Parathyroid adenoma (tissue), 2 donors: Measurements from ENCODE around the gene NLGN1.

Experiments used
- H2AFZ ChIP-seq: fragments of 300-600 bp; sonication (generic); one replicate; pipeline ENCODE4 v1.7.0; 2017; ENCODE audit warnings: antibody characterized with exemption, mild to moderate bottlenecking
- H3K27ac ChIP-seq: fragments of 300-600 bp; sonication (generic); one replicate; pipeline ENCODE4 v1.7.0; 2017
- H3K27me3 ChIP-seq: fragments of 300-600 bp; sonication (generic); one replicate; pipeline ENCODE4 v1.7.0; 2017; ENCODE audit warnings: low read length; ENCODE audit not compliant: control insufficient read depth, insufficient read depth
- H3K36me3 ChIP-seq: fragments of 300-600 bp; sonication (generic); one replicate; pipeline ENCODE4 v1.7.0; 2017; ENCODE audit warnings: low read length; ENCODE audit not compliant: control insufficient read depth, insufficient read depth
- H3K4me1 ChIP-seq: fragments of 300-600 bp; sonication (generic); one replicate; pipeline ENCODE4 v1.7.0; 2017; ENCODE audit warnings: control low read depth
- H3K4me2 ChIP-seq: fragments of 300-600 bp; sonication (generic); one replicate; pipeline ENCODE4 v1.7.0; 2017; ENCODE audit warnings: low read length
- H3K4me3 ChIP-seq: fragments of 300-600 bp; sonication (generic); one replicate; pipeline ENCODE4 v1.7.0; 2017; ENCODE audit warnings: low read depth, low read length
- H3K79me2 ChIP-seq: fragments of 300-600 bp; sonication (generic); one replicate; pipeline ENCODE4 v1.7.0; 2017; ENCODE audit warnings: control low read depth
- H3K9ac ChIP-seq: fragments of 300-600 bp; sonication (generic); one replicate; pipeline ENCODE4 v1.7.0; 2017; ENCODE audit warnings: mild to moderate bottlenecking
- H3K9me3 ChIP-seq: fragments of 300-600 bp; sonication (generic); one replicate; pipeline ENCODE4 v1.7.0; 2017; ENCODE audit warnings: low read length; ENCODE audit not compliant: control insufficient read depth
- TF ChIP-seq, protein P1 (sequence below): fragments of 300-600 bp; sonication (generic); IDR thresholded peaks from one replicate; pipeline ENCODE4 v1.7.0; 2017; ENCODE audit warnings: antibody characterized with exemption, mild to moderate bottlenecking
- donor health status: primary hyperparathyroidism.

Gene NLGN1

GRCh38 chr3:173902871-173903270 is 505.3 kb downstream of the NLGN1 start:
- TF ChIP-seq, protein P1, sequence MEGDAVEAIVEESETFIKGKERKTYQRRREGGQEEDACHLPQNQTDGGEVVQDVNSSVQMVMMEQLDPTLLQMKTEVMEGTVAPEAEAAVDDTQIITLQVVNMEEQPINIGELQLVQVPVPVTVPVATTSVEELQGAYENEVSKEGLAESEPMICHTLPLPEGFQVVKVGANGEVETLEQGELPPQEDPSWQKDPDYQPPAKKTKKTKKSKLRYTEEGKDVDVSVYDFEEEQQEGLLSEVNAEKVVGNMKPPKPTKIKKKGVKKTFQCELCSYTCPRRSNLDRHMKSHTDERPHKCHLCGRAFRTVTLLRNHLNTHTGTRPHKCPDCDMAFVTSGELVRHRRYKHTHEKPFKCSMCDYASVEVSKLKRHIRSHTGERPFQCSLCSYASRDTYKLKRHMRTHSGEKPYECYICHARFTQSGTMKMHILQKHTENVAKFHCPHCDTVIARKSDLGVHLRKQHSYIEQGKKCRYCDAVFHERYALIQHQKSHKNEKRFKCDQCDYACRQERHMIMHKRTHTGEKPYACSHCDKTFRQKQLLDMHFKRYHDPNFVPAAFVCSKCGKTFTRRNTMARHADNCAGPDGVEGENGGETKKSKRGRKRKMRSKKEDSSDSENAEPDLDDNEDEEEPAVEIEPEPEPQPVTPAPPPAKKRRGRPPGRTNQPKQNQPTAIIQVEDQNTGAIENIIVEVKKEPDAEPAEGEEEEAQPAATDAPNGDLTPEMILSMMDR: no peak

DNA sequence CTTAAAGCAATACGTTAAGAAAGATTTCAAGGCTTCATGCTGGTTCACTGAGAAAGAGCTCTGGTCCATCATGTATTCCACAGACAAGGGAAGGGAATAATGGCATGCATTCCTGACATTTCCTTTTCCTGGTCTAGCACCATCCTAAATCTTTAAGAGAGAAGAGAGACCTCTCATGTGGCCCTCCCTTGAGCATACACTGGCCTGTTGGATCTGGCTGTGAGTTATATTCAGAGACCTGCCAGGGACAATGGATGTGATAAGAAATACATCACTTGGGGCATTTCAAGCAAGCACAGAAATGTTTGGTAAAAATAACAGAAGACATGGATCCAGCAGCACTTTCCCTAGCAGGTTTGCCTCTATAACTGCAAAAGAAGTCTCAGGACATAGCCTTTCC is 507.8 kb downstream of the NLGN1 start:
- TF ChIP-seq, protein P1: no peak
- no peaks in the 10 kb centered on the region for H3K27me3 ChIP-seq

More at GRCh38 chr3:173902871-173903270, 505.3 kb downstream of the NLGN1 start:
- Histone ChIP-seq H3K27ac (no peak overlapping the region), H3K36me3 (no peaks in the 10 kb centered on the region), H3K4me3 (no peak overlapping the region), H3K9me3 (no peaks in the 10 kb centered on the region), H3K27me3 (no peaks in the 10 kb centered on the region), H3K79me2 (no peaks in the 10 kb centered on the region), H3K9ac (no peak overlapping the region), H3K4me1 (no peaks in the 10 kb centered on the region), H3K4me2 (no peak overlapping the region), H2AFZ (no peak overlapping the region)

DNA sequence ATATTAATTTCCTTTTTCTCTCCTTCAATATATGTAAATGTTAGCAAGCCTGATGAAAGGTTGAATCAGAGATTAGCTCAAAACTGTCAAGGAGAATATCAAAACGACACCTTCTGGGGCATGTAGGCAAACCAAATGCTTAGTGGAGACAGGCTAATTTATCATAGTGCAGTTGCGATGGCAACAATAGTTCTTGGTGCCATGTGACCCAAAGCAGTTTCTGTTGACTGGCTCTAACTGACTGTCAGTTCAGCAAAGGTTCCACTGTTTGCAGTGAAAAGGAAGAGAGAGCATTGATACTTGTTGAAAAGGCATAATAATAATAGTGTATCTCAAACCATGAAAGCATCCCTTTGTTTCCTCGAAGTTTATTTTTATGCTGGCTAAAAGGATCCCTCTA is 513.9 kb downstream of the NLGN1 start:
- no peaks in the 10 kb centered on the region for H3K27me3 ChIP-seq
- H3K27ac ChIP-seq: no peak overlapping the region

More for the DNA sequence above, 507.8 kb downstream of the NLGN1 start:
- Histone ChIP-seq H3K4me3 (no peak overlapping the region), H3K36me3 (no peaks in the 10 kb centered on the region), H3K4me1 (no peaks in the 10 kb centered on the region), H2AFZ (no peak overlapping the region), H3K9ac (no peak overlapping the region), H3K27ac (no peak overlapping the region), H3K9me3 (no peaks in the 10 kb centered on the region), H3K4me2 (no peak overlapping the region), H3K79me2 (no peaks in the 10 kb centered on the region)

DNA sequence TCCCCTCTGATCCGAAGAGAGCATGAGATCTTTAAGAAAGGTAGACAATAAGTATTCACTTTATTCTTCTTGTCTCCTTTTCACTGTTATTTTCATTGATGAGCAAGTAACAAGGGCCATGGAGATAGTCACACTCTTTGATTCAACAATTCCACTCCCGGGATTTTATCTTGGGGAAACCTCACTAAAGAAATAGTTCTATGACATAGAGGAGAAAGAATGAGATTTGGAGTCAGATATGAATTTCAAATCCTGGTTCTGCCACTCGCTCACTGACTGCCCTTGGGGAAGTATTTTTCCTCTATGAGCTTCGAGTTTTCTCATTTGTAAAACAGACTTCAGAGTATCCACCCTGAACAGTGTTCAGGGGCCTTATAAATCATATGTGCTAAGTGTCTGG is 514.6 kb downstream of the NLGN1 start:
- Histone ChIP-seq H2AFZ (no peak overlapping the region), H3K27ac (no peak overlapping the region), H3K9me3 (no peaks in the 10 kb centered on the region), H3K27me3 (no peaks in the 10 kb centered on the region), H3K79me2 (no peaks in the 10 kb centered on the region), H3K9ac (no peak overlapping the region), H3K4me3 (no peak overlapping the region), H3K4me2 (no peak overlapping the region), H3K36me3 (no peaks in the 10 kb centered on the region), H3K4me1 (no peaks in the 10 kb centered on the region)
- TF ChIP-seq, protein P1: no peak

More for the DNA sequence above, 513.9 kb downstream of the NLGN1 start:
- no peak overlapping the region for H2AFZ ChIP-seq
- no peaks in the 10 kb centered on the region for H3K79me2 ChIP-seq
- no peaks in the 10 kb centered on the region for H3K4me1 ChIP-seq
- no peak overlapping the region for H3K4me3 ChIP-seq
- TF ChIP-seq, protein P1: no peak
- H3K4me2 ChIP-seq: no peak overlapping the region
- H3K9ac ChIP-seq: no peak overlapping the region
- no peaks in the 10 kb centered on the region for H3K36me3 ChIP-seq
- H3K9me3 ChIP-seq: no peaks in the 10 kb centered on the region

- Histone ChIP-seq H3K4me2 (no peak overlapping the region), H3K4me3 (no peak overlapping the region), H3K79me2 (no peaks in the 10 kb centered on the region), H2AFZ (no peak overlapping the region), H3K9ac (no peak overlapping the region), H3K27me3 (no peaks in the 10 kb centered on the region), H3K9me3 (no peaks in the 10 kb centered on the region), H3K36me3 (no peaks in the 10 kb centered on the region), H3K4me1 (no peaks in the 10 kb centered on the region), H3K27ac (no peak overlapping the region)
- TF ChIP-seq, protein P1: no peak
These were observed 515.9 kb downstream of the NLGN1 start for GRCh38 chr3:173913397-173913796.
